ENCODE data around the gene SRGAP3. TPM values are rescaled to one million over a fixed set of nuclear protein-coding genes. Genes with fewer than 3 reads are reported as not detected.

SRGAP3 gene
- total RNA-seq, 4 donors from 2014 or later = 2.4 to 35.5 (median 8.2) TPM

GRCh38 chr3:8990266-8991215 lies 258.9 kb downstream of the SRGAP3 start:
- TF ChIP-seq CTCF (IDR thresholded peaks at IDR 0.05) (no peak), POLR2A (IDR thresholded peaks at IDR 0.05) (no peak)
- DNase-seq = no peak
- Histone ChIP-seq H3K27me3 (no peaks in the 10 kb centered on the region), H3K4me3 (no peak overlapping the region), H3K36me3 (no peaks in the 10 kb centered on the region), H3K9me3 (no peaks in the 10 kb centered on the region), H3K4me1 (no peaks in the 10 kb centered on the region), H3K27ac (no peak overlapping the region)
- intact Hi-C loops (cut with DNase I; ENCODE audit: low total_unique reads) = loop anchor here (10.0 kb wide), 1 partner anchor 74 kb away; no protein-coding TSS in a partner anchor

GRCh38 chr3:8988791-8989558 lies 260.5 kb downstream of the SRGAP3 start:
- no peaks in the 10 kb centered on the region for H3K9me3 ChIP-seq
- H3K4me1 ChIP-seq = no peaks in the 10 kb centered on the region
- no peak for TF ChIP-seq CTCF (IDR thresholded peaks at IDR 0.05)
- TF ChIP-seq POLR2A (IDR thresholded peaks at IDR 0.05) = no peak

GRCh38 chr3:8988384-8988655 lies 261.1 kb downstream of the SRGAP3 start:
- H3K27me3 ChIP-seq = no peaks in the 10 kb centered on the region
- intact Hi-C loops (cut with DNase I; ENCODE audit: low total_unique reads) = no loop called here
- no peak for DNase-seq
- H3K4me3 ChIP-seq = no peak overlapping the region
- H3K27ac ChIP-seq = no peak overlapping the region
- no peaks in the 10 kb centered on the region for H3K9me3 ChIP-seq
- TF ChIP-seq CTCF (IDR thresholded peaks at IDR 0.05) = no peak
- no peak for TF ChIP-seq POLR2A (IDR thresholded peaks at IDR 0.05)
- no peaks in the 10 kb centered on the region for H3K4me1 ChIP-seq
- H3K36me3 ChIP-seq = no peaks in the 10 kb centered on the region

More at GRCh38 chr3:8988791-8989558, 260.5 kb downstream of the SRGAP3 start:
- Histone ChIP-seq H3K36me3 (no peaks in the 10 kb centered on the region), H3K27ac (no peak overlapping the region), H3K27me3 (no peaks in the 10 kb centered on the region), H3K4me3 (no peak overlapping the region)
- intact Hi-C loops (cut with DNase I; ENCODE audit: low total_unique reads) = no loop called here
- no peak for DNase-seq

- no peak overlapping the region for H3K4me3 ChIP-seq
- H3K27ac ChIP-seq = no peak overlapping the region
- H3K27me3 ChIP-seq = no peaks in the 10 kb centered on the region
- TF ChIP-seq CTCF (IDR thresholded peaks at IDR 0.05) (peak; percentile 45 to 73 (median 56)), POLR2A (IDR thresholded peaks at IDR 0.05) (no peak)
- intact Hi-C loops (cut with DNase I; ENCODE audit: low total_unique reads) = no loop called here
- peak; percentile 49 to 50 for DNase-seq
- no peaks in the 10 kb centered on the region for H3K4me1 ChIP-seq
- H3K9me3 ChIP-seq = no peaks in the 10 kb centered on the region
- no peaks in the 10 kb centered on the region for H3K36me3 ChIP-seq
These were observed 261.6 kb downstream of the SRGAP3 start for GRCh38 chr3:8987645-8988383.

Measured in uterus (tissue), 4 donors.